C4-2B (cell line): Measurements from ENCODE around the gene PIK3C2G.
"Not testable (repeated sequence)": the region's sequence is repeated elsewhere in the genome, so short reads cannot be mapped to it uniquely, and the experiment has no call there.

Experiments used
- H3K27ac ChIP-seq: fragments of 450-650 bp; 2 replicates; pipeline ENCODE4 v1.5.1; 2017
- CTCF ChIP-seq: fragments of 450-650 bp; conservative IDR thresholded peaks from 2 replicates; pipeline ENCODE4 v1.5.1; 2017; ENCODE audit warnings: mild to moderate bottlenecking
- ZFX ChIP-seq: fragments of 450-650 bp; IDR thresholded peaks from 2 replicates; pipeline ENCODE4 v1.6.1; 2017

The PIK3C2G gene

GRCh38 chr12:18676141-18676540 lies 414.8 kb downstream of the PIK3C2G start:
- H3K27ac ChIP-seq = no peak overlapping the region
- TF ChIP-seq ZFX (no peak), CTCF (no peak)

- no peak for TF ChIP-seq ZFX
- TF ChIP-seq CTCF = no peak
- no peak overlapping the region for H3K27ac ChIP-seq
These were observed 415.8 kb downstream of the PIK3C2G start for GRCh38 chr12:18676996-18677588.

GRCh38 chr12:18681818-18682217 lies 420.5 kb downstream of the PIK3C2G start:
- H3K27ac ChIP-seq = no peak overlapping the region
- TF ChIP-seq ZFX (no peak), CTCF (no peak)

- TF ChIP-seq ZFX = no peak
- TF ChIP-seq CTCF = no peak
- H3K27ac ChIP-seq = no peak overlapping the region
These were observed 422.2 kb downstream of the PIK3C2G start for GRCh38 chr12:18683327-18684013.

GRCh38 chr12:18684430-18684829 lies 423.1 kb downstream of the PIK3C2G start:
- TF ChIP-seq ZFX (no peak), CTCF (no peak)
- no peak overlapping the region for H3K27ac ChIP-seq

- H3K27ac ChIP-seq = no peak overlapping the region
- TF ChIP-seq ZFX (no peak), CTCF (no peak)
These were observed 428.5 kb downstream of the PIK3C2G start for GRCh38 chr12:18689771-18690170.

- no peak for TF ChIP-seq ZFX
- TF ChIP-seq CTCF = no peak
- H3K27ac ChIP-seq = no peak overlapping the region
These were observed 429.3 kb downstream of the PIK3C2G start for GRCh38 chr12:18690653-18691052.

- not testable (repeated sequence) for H3K27ac ChIP-seq
These were observed 432.7 kb downstream of the PIK3C2G start for GRCh38 chr12:18693986-18694385.
